ENCODE results near the gene ATPAF1. TPM values are rescaled to one million over a fixed set of nuclear protein-coding genes. Genes with fewer than 3 reads are reported as not detected.
"Not testable (repeated sequence)": the region's sequence is repeated elsewhere in the genome, so short reads cannot be mapped to it uniquely, and the experiment has no call there.

Gene ATPAF1, protein sequence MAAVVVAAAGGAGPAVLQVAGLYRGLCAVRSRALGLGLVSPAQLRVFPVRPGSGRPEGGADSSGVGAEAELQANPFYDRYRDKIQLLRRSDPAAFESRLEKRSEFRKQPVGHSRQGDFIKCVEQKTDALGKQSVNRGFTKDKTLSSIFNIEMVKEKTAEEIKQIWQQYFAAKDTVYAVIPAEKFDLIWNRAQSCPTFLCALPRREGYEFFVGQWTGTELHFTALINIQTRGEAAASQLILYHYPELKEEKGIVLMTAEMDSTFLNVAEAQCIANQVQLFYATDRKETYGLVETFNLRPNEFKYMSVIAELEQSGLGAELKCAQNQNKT
- 100 to 1,000 TPM in 1 of 3 donors, 10 to 100 TPM in 2; 95.5 to 111 (median 99.4) TPM for polyA plus RNA-seq (ENCODE audit: insufficient read length in 3 of 3)
- long read RNA-seq, donor 1, full-length matches to known transcripts: 18 of 18 reads
- long read RNA-seq, donor 1, partial matches to known transcripts: 0 of 18 reads
- long read RNA-seq, donor 1, other reads (novel, unspliced or antisense): 0 of 18 reads
- long read RNA-seq, donor 2, full-length matches to known transcripts: 22 of 37 reads
- long read RNA-seq, donor 2, partial matches to known transcripts: 15 of 37 reads
- long read RNA-seq, donor 2, other reads (novel, unspliced or antisense): 0 of 37 reads
- long read RNA-seq, donor 3, full-length matches to known transcripts: 34 of 34 reads
- long read RNA-seq, donor 3, partial matches to known transcripts: 0 of 34 reads
- long read RNA-seq, donor 3, other reads (novel, unspliced or antisense): 0 of 34 reads
- long read RNA-seq, donor 4, full-length matches to known transcripts: 32 of 32 reads
- long read RNA-seq, donor 4, partial matches to known transcripts: 0 of 32 reads
- long read RNA-seq, donor 4, other reads (novel, unspliced or antisense): 0 of 32 reads
- long read RNA-seq, donor 5: 0 reads
- long read RNA-seq, donor 6, full-length matches to known transcripts: 22 of 22 reads
- long read RNA-seq, donor 6, partial matches to known transcripts: 0 of 22 reads
- long read RNA-seq, donor 6, other reads (novel, unspliced or antisense): 0 of 22 reads
- long read RNA-seq, donor 7, full-length matches to known transcripts: 43 of 43 reads
- long read RNA-seq, donor 7, partial matches to known transcripts: 0 of 43 reads
- long read RNA-seq, donor 7, other reads (novel, unspliced or antisense): 0 of 43 reads
- long read RNA-seq, donor 8, full-length matches to known transcripts: 47 of 47 reads
- long read RNA-seq, donor 8, partial matches to known transcripts: 0 of 47 reads
- long read RNA-seq, donor 8, other reads (novel, unspliced or antisense): 0 of 47 reads
- long read RNA-seq, donor 9, full-length matches to known transcripts: 31 of 31 reads
- long read RNA-seq, donor 9, partial matches to known transcripts: 0 of 31 reads
- long read RNA-seq, donor 9, other reads (novel, unspliced or antisense): 0 of 31 reads
- long read RNA-seq, donor 10, full-length matches to known transcripts: 26 of 26 reads
- long read RNA-seq, donor 10, partial matches to known transcripts: 0 of 26 reads
- long read RNA-seq, donor 10, other reads (novel, unspliced or antisense): 0 of 26 reads
- long read RNA-seq, donor 11, full-length matches to known transcripts: 26 of 26 reads
- long read RNA-seq, donor 11, partial matches to known transcripts: 0 of 26 reads
- long read RNA-seq, donor 11, other reads (novel, unspliced or antisense): 0 of 26 reads
- long read RNA-seq, donor 12, full-length matches to known transcripts: 13 of 13 reads
- long read RNA-seq, donor 12, partial matches to known transcripts: 0 of 13 reads
- long read RNA-seq, donor 12, other reads (novel, unspliced or antisense): 0 of 13 reads
- long read RNA-seq, donor 13, full-length matches to known transcripts: 43 of 43 reads
- long read RNA-seq, donor 13, partial matches to known transcripts: 0 of 43 reads
- long read RNA-seq, donor 13, other reads (novel, unspliced or antisense): 0 of 43 reads
- long read RNA-seq, donor 14, full-length matches to known transcripts: 25 of 25 reads
- long read RNA-seq, donor 14, partial matches to known transcripts: 0 of 25 reads
- long read RNA-seq, donor 14, other reads (novel, unspliced or antisense): 0 of 25 reads
- long read RNA-seq, donor 15, full-length matches to known transcripts: 14 of 14 reads
- long read RNA-seq, donor 15, partial matches to known transcripts: 0 of 14 reads
- long read RNA-seq, donor 15, other reads (novel, unspliced or antisense): 0 of 14 reads
- long read RNA-seq, donor 16, full-length matches to known transcripts: 79 of 79 reads
- long read RNA-seq, donor 16, partial matches to known transcripts: 0 of 79 reads
- long read RNA-seq, donor 16, other reads (novel, unspliced or antisense): 0 of 79 reads

DNA sequence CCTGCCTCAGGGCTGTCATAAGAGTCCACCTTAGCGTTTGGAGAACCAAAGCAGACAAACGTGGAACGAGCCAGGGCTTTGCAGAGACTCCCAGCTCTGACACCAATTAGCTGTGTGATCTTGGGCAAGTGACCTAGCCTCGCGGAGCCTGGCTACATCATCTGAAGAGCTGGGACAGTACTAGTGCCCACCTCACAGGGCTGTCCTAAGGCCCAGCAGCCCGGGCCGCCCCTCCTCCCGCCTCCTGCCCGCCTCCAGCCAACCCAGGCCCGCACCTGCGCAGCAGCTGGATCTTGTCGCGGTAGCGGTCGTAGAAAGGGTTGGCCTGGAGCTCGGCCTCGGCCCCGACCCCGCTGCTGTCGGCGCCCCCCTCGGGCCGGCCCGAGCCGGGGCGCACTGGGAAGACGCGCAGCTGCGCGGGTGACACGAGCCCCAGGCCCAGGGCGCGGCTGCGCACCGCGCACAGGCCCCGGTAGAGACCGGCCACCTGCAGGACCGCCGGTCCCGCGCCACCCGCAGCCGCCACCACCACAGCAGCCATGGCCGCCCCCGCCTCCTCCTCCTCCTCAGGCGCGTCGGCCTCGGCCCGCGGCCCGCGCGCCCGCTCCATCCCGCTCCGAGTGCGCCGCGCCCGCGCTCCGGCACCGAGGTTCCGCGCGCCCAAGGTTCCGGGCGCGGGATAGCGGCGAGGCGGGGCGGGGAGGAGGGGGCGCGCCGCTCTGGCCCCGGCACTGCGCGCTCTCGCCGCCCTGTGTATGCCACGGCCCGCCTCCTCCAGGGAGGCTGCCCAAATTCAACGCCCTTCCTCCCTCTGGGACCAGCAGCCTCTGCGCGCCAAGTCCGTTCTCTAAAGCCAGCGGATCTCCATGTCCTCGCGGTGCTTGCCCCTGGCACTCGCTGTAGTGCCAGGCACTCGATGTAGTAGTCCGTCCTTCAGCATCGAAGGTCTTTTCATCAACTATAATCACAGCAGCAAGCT lies at the start of gene ATPAF1:
ATPAF1 (minus strand) TSS at position 583 of the 979 bp plus-strand sequence; CDS start at position 541, 42 bp downstream.
- peak in 10 of 11 donors; percentile 38 to 57 (median 50) for DNase-seq (ENCODE audit: extremely low read depth in 1 of 11, low read depth in 9 of 11, low spot score in 4 of 11)

DNA sequence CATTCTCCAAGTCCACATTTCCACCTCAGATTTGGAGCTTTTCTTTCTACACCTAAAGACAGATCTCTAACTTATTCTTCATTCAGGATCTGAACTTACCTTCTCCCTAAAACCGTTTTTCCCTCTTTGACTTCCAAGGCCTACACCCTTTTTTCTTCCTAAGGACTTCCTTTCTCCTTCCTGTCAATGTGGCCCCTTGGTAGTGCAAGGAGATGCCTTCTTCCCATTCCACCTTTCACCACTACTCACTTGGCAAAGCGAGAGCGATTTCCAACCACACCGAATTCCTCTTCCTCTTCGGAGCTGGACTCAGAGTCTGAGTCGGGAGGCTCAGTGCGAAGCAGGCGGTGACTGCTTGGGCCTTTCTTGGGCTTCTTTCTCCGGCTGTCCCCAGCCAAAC lies 49.5 kb upstream of the ATPAF1 start:
- DNase-seq (ENCODE audit: extremely low read depth in 1 of 11, low read depth in 9 of 11, low spot score in 4 of 11): no peak

DNA sequence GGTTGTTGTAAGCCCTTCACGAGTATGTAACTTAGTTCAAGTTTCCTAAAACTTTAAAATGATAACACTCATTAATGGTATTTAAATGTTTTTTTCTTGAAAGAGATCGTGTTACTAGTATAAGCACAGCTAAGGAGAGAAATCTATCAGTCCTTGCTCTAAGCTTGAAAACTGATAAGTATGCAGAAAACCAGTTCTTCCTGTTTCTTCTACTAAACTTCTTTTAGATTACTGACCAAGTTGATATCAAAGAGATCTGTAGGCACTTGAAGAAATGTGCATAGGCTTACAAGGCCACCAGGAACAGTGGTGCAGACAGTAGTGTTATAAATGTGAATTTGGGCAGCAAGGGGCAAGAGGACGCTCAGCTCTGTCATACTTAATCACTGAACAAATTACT lies 46.8 kb upstream of the ATPAF1 start:
- no peak for DNase-seq (ENCODE audit: extremely low read depth in 1 of 11, low read depth in 9 of 11, low spot score in 4 of 11)

DNA sequence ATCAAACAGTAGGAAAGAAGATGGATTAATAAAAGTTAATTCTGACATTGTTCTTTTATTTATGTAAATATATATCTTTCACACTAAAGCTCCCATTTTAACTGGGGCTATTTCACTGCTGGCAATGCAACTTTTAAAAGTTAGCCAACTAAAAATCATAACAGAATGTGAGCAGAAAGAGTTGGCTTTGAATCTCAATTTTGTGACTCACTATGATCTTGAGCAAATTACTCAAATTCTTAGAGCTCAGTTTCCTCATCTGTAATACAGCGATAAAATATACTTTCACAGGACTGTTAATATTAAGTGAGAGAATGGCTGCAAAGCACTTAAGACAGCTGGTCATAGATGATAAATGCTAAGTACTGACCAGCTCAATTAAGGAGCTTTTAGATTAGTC lies 40.0 kb upstream of the ATPAF1 start:
- no peak for DNase-seq (ENCODE audit: extremely low read depth in 1 of 11, low read depth in 9 of 11, low spot score in 4 of 11)

DNA sequence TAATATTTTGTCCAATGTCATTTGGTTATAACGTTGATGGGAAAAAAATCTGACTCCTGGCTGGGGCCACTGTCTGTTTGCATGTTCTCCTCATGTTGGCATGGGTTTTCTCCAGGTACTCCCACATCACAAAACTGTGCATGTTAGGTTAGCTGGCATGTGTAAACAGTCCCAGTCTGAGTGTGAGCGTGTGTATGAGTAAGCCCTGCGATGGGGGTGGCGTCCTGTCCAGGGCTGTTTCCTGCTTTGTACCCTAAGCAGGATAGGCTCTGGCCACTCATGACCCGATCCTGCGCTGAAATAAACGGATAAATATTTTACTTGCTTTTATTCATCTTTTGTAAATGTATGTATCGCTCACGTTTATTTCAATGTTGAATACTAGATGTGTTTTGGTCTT lies 37.2 kb upstream of the ATPAF1 start:
- no peak for DNase-seq (ENCODE audit: extremely low read depth in 1 of 11, low read depth in 9 of 11, low spot score in 4 of 11)

DNA sequence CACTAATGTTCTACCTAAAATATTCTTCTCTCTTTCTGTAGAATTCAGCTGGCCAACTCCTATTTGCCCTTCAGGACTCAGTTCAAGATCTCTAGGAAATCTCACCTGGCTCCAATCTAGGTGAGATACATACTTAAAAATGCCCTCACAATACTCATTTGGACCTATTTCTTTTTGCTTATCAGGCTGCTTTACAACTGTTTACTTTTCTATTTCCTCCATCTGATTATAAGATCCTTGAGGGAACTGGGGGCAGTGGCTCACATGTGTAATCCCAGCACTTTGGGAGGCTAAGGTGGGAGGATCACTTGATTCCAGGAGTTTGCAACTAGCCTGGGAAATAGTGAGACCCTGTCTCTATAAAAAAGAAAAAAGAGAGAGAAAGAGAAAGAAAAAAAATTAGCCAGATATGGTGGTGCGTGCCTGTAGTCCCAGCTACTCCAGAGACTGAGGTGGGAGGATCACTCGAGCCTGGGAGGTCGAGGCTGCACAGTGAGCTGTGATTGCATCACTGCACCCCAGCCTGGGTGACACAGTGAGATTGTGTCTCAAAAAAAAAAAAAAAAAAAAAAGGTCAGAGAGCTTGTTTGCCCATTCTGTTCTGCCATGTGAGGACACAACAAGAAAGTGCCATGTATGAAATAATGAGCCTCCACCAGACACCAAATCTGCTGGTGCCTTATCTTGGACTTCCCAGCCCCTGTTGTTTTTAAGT lies 35.9 kb upstream of the ATPAF1 start:
- DNase-seq (ENCODE audit: extremely low read depth in 1 of 11, low read depth in 9 of 11, low spot score in 4 of 11): no peak

DNA sequence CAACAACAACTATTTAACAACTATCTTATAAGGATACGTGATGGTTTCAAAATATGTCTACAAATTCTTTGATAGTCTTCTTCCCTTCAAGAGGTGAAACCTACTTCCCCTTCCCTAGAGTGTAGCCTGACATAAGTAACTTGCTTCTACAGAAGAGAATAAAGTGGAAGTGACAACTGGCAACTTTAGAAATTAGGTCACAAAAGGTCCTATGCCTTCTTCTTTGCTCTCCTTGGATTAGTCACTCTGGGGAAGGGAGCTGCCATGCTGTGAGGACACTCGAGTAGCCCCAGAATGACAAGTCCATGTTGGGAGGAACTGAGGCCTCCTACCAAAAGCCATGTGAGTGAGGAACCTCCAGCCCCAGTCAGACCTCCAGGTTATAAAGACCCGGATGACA lies 31.5 kb upstream of the ATPAF1 start:
- no peak for DNase-seq (ENCODE audit: extremely low read depth in 1 of 11, low read depth in 9 of 11, low spot score in 4 of 11)

DNA sequence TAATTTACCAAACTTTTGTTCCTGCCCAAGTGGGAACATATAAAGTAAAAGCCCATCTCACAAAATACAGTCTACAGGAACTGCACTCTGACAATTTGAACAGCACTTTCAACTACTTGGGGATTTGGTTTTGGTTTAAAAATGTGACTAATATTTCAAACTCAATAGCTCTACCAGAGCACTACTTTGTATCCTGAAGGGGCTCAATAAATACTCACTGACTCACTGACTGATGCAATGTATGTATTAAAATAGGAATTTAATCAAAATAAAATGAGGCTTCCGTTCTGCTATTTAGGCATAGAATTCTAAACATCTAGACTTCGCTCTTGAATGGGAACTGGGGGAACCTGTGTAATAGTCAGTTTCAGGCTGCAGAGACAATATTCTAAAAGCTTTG lies 28.9 kb upstream of the ATPAF1 start:
- no peak for DNase-seq (ENCODE audit: extremely low read depth in 1 of 11, low read depth in 9 of 11, low spot score in 4 of 11)

DNA sequence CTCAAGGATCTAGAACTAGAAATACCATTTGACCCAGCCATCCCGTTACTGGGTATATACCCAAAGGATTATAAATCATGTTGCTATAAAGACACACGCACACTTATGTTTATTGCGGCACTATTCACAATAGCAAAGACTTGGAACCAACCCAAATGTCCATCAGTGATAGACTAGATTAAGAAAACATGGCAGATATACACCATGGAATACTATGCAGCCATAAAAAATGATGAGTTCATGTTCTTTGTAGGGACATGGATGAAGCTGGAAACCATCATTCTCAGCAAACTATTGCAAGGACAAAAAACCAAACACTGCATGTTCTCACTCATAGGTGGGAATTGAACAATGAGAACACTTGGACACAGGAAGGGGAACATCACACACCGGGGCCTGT lies 26.5 kb upstream of the ATPAF1 start:
- DNase-seq (ENCODE audit: extremely low read depth in 1 of 11, low read depth in 9 of 11, low spot score in 4 of 11): not testable (repeated sequence)

DNA sequence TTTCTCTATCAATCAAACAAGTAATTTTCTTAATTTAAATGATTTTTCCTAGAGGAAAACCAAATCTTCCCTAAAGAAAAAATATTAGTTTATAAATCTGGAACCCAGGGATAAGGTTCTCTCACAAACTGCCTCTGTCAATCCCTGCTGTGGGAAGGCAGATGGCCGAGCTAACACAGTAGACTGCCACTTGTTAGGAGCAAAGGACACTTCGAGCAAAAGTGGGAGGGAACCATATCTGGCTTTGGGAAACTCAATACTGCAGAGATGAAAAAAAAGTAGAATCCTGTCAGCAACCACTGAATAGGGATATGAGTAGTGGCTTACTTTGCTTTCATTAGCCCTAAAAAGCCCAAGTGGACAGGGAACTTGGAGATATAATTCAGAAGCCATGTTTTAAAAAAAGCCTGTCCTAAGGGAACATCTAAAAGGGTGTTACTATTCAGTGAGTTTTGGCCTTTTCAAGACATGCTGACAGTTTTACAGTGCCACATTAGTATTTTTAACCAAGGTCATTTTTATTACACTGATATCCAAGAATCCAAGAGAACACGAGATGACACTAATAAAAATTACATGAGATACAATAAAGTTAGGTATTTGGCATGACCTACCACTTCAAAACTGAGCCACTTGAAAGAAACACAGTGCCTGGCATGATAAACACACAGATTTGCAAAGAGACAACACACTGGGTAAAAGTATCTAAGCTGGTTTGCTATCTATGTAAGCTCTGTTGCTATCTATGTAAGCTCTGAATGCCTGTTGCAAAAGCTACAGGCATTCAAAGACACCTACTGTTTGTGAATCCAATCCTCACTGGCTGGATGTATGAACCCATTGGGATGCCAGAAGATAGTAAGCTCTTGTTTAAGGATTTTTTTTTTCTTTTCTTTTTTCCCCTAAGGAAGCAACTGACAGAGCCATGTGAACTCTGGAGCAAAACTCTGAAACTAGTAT lies 24.9 kb upstream of the ATPAF1 start:
- DNase-seq (ENCODE audit: extremely low read depth in 1 of 11, low read depth in 9 of 11, low spot score in 4 of 11): no peak

DNA sequence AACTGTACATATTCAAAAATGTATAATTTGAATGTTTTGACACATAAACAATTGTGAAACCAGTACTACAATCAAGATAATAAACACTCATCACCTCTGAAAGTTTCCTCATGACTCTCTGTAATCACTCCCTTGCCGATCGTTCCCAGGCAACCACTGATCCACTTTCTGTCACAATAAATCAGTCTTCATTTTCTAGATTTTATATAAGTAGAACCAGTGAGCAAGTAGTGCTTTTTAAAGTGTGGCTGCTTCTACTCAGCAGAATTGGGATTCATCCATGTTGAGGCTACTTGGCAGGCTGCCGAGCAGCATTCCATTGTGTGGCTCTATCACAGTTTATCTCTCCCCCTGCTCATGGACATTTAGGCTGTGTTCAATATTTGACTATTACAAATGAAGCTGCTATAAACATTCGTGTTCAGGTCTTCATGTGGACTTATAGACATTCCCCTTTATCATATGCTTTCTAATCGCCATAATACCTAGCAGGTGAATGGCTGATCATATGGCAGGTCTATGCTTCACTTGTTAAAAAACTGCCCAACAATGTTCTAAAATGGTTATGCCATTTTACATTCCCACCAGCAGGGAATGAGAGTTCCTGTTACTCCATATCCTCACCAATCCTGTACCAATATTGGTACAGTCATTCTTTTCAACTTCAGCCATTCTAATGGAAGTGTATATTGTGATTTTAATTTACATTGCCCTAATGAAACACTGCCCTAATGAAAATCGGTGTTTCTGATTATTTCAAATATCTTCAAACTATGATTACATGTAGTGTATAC lies 24.0 kb upstream of the ATPAF1 start:
- no peak for DNase-seq (ENCODE audit: extremely low read depth in 1 of 11, low read depth in 9 of 11, low spot score in 4 of 11)

DNA sequence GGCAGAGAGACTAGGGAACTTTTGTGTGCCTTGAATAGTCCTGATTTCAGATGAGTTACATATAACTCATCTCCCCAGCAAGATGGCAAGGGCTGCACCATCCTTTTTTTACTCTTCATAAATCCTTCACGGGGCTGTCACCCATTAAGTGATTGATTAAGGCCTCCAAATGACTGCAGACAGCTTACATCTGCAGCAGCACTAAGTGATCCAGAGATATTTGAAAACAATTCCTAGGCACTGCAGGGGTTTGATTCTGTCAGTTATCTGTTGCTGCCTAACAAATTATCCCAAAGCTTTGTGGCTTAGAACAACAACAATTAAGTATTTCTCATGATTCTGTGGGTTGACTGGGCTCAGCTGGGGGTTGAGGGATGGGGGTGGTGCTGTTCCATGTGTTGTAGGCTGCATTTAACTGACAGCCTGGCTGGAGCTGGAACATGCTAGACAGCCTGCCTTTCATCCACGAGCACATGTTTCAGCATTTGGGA lies 22.8 kb upstream of the ATPAF1 start:
- no peak for DNase-seq (ENCODE audit: extremely low read depth in 1 of 11, low read depth in 9 of 11, low spot score in 4 of 11)

DNA sequence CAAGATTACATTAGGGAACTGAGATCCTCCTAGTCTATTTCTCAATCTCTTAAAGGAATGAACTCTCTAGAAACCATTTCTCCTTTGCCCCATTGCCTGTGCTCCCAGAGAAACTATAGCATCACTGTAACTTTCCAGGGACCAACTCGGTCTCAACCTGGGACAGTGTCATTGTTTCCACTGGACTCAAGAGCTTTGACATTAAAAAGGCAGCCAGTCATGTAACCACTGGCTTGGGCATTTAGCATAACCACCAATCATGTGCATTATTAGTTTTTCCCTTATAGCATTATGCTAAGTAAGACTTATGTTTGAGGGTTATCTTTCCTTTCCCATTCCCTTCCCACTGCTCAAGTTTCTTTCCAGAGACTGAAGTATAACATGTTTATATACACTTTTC lies 21.7 kb upstream of the ATPAF1 start:
- DNase-seq (ENCODE audit: extremely low read depth in 1 of 11, low read depth in 9 of 11, low spot score in 4 of 11): no peak
